HG03175 (cell line): ENCODE data around the gene CACNA1S.
A peak's percentile ranks its signal among the peaks of the same experiment; 100 is the strongest.

Experiments
- ATAC-seq: cut with Tn5 transposase; IDR thresholded peaks from one replicate; pipeline ENCODE4 v1.9.1; 2021; ENCODE audit warnings: mild to moderate bottlenecking, moderate library complexity; ENCODE audit not compliant: unreplicated experiment

The CACNA1S gene

DNA sequence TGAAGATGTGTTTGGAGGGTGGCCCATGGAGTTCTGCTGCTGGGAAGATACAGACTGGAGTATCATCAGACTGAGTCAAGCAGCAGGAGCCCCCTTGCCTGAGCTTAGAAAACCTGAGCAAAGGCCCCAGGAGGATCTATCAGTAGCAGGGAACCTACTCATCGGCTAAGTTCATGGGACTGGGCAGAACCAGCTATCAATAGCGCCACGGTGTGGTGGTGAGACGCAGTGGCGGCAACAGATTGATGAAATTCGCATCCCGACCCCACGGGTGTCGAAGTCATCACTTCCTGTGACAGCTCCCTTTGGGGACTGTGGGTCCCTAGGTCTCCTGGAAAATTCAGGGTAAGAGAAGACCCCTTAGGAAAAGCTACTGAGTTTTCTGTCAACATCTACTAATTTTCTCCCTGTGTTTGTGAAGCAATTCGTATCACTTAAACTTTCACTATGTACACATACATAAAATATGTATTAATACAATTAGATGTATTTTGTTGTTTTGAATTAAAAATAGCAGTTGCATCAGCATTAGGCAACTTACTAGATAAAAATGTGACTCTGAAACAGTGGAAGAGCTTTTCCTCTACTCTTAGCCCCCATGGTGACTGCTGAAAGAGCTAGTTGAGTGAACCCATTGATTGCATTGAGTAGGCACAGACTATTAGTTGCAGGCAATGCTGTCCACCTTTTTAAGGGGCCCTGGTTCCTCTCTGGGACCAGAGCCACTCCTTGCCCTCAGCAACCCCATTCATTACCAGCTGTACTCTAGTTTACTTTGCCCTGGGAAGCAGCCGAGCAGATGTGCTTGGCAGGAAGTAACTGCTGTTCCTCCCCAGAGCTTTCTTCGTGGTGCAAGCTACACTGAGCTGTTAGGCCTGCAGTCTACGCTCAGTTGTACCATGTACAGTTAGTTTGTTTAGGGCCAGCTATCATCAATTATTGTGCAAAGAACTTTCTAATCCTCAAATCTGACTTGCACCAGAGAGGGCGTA is 7.3 kb upstream of the CACNA1S start:
- no peak for ATAC-seq

DNA sequence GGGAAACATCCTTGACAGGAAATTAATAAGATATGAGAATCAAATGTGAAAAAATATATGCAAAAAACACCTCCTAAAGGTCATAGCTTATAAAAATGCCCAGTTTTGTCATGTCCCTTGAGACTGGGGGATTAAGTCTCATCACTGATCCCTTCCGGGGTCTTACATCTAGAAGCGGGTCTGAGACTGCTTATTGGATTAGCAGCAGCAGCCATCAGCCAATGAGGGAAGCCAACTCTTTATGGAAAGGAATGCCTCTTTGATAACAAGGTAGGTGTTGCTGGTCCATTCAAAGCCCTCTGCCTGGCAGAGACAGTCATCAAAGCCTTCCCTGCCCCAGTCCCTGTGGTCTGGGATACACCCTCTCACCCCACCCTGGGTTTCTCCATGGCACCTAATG is 3.9 kb upstream of the CACNA1S start:
- no peak for ATAC-seq

DNA sequence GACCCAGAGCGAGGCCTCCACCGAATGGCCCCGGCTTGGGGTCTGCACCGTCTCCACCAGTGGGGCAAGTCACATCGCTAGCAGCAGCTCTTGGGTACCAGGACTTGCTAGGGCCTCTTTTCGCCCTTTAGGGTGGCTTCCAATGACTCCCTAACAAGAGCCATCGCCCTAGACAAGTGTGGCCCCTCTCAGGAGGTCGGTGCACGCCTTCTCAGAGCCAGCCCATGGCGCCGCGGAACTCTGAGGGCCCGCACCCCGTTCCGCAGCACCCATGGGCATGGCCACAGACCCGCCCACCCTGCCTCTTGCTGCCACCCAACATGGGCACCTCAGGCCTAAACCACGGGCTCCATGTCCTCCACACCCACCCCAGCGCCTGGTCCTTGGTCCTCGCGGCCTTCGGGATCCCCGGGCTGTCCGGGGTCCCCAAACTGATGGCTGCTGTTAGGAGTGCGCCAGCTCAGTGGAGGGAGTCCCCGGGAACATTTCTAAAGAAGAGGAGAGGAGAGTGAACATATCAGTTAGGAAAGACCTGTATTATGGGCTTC is 3.2 kb upstream of the CACNA1S start:
- no peak for ATAC-seq

DNA sequence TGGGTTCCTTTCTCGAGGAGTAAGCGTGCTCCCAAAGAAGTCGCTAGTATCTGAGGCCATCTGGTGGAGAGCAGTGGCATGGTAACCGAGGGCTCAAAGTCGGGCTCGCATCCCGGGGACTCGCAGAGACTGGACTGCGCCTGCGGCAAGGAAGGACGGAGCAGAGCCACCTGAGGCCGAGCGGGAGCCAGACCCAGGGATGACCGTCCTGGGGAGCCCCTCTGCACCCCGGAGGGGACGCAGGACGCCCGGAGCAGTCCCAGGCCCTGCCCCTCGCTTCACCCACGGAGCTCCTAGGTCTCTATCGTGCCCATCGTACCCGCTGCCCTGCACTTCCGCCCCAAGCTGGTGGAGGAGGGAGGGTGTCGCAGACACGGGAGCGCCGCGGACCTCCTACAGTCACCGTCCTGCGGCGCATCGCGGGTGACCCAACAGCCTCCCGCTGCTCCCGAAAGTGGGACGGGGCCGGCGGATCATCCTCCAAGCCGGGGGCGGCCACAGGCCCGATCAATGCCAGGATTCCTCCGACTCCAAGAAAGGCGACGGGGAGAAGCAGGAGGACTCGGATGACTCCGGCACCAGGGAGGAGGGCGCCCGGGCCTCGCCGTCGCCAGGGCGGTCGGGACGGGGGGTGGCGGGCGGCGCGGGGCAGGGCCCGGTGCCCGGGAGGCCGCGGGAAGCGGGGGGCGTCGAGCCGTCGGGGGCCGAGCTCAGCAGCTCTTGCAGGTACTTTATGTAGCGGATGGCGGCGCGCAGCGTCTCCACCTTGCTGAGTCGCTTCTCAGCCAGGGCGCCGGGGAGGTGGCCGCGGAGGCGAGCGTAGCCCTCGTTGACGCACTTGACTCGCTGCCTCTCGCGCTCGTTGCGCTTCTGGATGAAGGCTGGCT is 2.3 kb upstream of the CACNA1S start:
- peak; percentile 88 for ATAC-seq

DNA sequence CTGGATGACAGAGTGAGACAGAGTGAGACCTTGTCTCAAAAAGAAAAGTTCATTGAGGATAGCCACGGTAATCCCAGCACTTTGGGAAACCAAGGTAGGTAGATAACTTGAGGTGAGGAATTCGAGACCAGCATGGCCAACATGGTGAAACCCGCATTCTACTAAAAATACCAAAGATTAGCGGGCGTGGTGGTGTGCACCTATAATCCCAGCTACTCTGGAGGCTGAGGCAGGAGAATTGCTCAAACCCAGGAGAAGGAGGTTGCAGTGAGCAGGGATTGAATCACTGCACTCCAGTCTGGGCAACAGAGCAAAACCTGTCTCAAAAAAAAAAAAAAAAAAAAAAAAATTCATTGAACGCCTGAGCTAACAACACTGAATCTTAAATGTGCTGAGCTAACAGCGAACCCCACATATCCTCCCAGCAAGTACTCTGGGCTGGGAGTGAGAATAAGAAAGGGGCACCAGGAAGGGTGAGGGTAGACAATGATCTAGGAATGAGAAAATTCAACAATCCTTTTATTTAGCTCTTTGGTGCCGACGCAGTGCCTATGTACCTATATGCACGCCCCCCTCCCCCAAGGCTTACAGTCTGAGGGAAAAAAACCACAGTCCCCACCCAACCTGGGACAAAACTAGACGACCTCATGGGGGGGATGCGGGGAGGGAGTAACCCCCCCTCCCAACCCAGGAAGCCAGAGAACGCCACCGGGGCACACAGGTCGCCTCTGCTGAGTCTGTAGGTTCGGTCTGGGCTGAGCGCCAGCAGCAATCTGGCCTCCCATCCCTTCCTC is 1.4 kb upstream of the CACNA1S start:
- no peak for ATAC-seq

DNA sequence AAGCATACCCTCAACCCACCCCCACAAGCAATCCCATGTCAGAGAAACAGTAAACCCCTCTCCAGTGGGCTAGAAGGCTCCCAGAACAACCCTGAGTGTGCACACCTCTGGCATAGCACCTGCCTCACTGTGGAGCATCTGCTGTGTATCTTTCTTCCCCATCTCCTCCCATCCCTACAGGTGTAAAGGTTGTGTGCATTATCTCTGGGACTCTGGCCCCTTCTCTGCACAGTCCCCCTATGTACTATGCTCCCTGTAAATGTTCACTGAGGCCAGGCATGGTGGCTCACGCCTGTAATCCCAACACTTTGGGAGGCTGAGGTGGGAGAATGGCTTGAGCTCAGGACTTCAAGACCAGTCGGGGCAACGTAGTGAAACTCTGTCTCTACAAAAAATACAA is 700 bp upstream of the CACNA1S start:
- ATAC-seq = no peak

DNA sequence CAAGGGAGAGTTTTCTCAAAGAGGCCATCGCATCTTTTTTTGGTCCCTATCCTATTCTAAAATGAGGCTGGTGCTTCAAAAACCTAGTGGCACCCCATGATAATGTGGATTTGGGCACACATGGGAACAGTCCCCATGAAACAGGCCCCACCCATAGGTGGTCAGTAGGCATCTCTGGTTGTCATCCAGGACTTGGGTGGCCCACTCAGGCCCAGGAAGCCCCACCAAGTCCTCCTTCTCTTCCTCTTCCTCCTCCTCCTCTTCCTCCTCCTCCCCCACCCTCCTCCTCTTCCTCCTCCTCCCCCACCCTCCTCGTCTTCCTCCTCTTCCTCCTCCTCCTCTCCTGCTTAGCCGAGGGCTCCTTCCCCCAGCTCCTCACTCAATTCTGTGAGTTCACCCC is 554 bp downstream of the CACNA1S start:
- ATAC-seq = no peak

DNA sequence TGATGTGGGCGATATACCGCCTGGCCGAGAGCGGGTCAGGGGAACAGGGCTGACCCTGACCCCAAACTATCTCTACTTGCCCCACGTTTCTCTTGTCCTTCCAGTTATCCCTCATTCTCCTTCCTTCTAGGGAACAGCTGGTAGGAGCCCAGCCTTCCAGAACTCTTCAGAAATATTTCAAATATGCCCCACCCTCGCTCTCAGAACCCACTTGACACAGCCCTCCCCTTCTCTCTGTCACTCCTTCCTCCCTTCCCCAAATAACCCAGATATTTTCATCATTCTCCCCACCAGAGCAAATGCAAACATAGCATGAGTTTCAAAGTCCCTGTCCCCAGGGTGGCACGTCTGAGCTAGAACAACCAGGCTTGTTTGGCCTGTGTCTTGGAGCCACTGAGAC is 1.1 kb downstream of the CACNA1S start:
- no peak for ATAC-seq

DNA sequence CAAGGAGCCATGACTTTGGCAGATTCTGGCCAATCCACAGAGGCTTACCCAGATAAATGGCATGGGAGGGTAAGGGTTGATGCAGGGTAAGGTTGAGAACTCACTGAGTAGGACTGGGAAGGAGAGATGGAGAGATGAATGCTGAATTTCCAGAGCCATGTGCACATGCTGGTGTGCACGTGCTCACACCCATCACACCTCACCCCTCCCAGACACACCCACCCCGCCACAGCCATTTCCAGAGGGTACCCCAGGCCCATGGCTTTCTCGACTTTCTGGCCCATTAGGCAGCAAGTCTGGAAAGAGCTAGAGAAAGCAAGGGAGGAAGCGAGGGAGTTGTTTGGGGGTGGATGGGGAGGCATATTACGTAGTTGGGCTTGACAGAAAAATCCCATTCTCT is 1.6 kb downstream of the CACNA1S start:
- ATAC-seq = no peak

DNA sequence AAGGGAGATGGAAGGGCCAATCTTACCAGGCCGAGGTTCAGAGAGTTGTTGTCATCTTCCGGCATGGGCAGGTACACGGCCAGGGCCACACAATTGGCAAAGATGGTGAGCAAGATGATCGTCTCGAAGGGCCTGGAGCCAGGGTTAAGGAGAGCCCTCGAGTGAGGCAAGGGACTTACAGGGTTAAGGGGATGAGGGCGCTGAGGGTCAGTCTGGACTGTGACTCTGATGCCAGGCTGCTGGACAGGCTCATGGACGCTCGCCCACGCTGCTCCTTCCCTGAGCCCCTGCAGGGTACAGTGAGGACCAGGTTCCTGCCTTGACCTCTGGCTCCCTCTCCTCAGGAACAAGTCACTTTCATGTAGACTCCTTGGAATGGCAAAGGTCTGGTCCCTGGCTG is 2.1 kb downstream of the CACNA1S start:
- no peak for ATAC-seq

DNA sequence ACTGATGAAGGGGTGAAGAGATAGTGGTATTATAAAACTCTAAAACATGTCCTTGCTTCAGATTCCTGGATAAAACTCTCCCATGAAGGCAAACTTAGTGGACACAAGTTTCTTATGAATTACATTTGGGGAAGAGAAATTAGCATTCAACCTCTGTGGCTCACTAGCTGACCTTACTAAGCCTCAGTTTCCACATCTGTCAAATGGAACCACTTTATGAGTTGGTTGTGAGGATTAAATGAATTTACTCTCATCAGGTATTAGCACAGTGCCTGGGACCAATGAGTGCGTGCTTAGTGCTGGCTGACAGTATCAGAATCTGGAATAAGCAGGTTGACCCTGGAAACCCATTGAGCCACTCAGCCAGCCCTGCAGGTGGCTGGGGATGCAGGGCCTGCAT is 2.6 kb downstream of the CACNA1S start:
- no peak for ATAC-seq

DNA sequence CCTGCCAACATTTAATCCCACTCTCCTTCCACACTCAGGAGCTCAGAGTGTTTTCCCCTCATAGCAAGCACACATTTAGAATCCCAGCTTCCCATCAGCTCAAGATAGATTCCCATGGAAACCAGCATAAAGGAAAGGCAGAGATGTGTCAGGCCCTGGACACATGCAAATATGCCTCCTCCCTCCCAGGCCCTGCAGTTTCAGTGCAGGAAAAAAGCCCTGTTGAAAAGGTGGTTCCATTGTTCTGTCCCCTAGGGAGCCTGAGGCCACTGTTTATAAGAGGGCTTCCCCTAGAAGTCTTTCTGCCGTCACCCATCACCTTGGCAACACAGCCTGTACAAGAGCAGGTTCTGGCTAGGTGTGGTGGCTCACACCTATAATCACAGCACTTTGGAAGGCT is 3.6 kb downstream of the CACNA1S start:
- ATAC-seq = no peak

DNA sequence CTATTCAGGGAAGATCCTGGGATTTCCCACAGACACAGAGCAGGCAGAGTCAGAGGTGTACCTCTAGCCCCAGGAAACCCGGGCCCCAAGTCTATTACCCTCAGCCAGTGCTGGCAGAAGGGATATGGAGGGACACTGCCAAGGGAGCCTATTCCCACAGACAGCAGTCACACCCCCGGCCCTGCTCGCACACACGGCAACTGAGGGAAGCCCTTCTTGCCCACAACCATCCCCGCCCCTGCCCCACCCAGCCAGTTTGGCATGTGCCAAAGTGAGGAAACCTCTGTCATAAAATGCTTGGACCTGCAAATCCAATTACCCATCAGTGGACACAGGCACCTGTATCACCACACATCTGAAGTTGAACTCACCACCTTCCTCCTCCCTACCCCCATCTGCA is 6.5 kb downstream of the CACNA1S start:
- no peak for ATAC-seq

DNA sequence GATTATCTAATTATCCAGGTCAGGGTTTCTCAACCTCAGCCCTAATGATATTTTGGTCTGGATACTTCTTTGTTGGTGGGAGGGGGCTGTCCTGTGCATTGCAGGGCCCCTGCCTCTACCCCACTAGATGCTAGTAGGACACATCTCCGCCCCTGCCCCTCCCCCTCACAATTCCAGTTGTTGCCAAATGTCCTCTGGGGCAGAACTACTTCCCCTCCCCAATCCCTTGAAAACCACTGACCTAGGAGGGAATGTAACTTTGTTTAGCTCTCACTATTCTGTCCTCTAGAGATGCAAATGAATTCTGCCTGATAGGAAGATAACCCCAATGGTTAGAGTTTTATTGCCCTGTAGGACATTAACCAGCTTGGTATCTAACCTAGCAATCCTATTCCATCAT is 8.1 kb downstream of the CACNA1S start:
- ATAC-seq = no peak

DNA sequence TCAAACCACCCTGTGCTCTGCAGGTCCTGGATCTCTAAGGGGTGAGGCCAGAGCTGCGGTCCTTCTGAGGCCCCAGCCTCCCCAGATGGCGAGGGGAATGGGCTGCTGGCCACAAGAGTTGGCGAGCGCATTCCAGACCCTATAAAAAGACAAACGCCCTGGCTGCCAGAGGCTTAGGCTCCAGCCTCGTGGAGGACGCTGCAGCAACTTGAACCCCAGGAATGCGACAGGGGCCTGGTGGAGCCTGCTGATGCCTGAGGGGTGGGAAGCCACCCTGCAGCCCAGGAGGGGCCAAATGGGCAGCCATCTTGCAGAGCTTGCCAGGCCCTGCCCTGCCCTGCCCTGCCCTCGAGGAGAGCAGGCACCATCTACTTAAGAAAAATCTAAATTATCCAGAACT is 8.6 kb downstream of the CACNA1S start:
- ATAC-seq = no peak

DNA sequence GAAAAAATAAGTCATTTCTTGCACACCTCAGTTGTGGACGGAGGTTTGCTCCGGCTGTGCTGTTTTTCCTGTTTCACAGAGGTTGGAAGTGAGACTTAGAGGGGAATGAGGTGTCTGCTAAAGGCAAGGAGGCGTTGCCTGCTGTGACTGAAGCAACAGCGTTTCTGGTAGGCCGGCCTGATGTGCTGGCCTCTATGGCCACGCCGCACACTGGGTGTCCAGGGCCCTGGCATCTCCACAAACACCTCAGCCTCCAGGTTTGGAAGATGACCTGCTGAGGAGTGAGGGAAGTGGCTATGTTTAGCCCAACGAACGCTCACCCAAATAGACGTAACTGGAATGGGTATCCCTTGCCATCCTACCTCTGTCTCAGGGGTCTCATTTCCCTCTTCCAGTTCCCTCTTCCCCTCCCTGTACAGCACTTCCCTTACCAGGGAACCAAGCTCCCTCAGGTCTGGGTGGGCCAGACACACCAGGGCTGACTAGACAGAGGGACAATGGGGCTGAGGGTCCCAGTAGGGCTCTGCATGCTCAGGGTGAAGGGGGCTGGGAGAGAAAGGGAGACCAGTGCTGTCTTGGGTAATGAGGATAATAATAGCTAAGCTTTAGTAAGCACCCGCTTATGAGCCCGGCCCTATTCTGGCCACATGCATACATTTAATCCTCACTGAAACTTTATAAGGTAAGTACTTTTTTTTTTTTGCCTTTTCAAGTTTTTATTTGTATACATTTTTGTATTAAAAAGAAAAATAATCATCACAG is 11.9 kb downstream of the CACNA1S start:
- ATAC-seq = no peak

DNA sequence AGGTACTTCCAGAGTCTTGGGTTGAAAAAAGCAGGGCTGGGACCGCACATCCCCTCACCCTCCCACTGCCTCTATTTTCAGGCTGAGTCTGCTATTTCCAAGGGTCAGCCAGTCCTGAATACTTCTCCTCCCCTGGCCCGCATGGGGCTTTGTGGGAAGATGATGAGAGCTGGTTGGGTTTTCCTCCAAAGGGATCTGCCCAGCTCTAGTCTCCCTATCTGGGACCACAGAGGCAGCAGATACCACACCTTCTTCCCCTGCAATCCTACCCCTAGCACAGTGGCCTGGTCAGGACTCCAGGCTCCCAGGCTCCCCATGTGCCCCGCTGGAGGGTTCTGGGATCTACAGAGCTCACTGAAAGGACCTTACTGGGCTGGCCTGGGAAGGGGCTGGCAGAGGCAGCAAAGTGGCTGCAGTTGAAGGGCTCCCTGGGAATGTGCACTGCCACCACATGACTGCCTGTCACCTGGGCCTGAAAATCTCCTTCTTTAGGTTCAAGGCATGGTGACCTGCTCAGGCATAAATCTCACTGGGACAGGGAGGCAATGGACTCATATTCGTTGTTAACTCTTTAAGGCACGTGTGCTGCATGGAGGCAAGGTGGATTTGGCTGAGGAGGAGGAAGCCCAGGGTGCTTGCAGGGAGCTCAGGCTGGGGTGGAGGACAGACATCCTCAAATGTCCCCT is 13.1 kb downstream of the CACNA1S start:
- ATAC-seq = no peak

DNA sequence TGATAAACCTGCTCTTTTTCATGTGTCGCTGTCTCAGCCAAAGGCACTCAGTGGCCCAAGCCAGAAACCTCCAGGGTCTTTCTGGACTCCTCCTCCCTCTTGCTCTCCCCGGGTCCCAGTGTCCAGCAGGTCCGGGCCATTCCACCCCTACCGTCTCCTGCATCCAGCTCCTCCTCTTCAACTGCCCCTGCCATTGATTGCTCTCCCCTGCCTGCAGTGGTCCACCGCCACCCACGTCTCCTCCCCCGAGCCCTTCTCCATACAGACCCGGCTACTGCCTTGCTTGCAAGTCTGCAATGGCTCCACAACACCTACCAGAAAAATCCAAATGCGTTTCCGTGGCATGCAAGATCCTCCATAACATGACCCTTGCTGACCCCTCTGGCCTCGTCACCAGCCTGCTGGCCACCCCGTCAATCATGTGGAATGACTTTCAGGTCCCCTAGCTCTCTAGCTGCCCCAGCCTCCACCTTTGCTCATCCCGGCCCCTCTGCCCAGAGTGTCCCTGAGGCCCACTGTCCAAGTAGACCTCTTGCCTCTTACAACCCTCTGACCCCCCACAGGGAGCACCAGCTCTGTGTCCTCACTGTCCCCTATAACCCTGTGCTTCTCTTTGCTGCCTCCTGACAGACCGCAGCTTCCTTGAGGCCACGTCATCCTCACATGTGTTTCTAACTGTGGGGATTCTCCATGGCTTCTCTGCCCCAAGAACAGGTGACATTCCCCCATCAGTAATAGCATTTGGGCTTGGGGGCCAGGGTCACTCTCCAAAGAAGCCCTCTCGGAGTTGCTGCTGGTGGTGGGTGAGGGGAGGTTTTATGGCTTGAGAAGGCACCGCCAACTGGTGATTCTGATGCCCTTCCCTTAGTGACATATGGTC is 15.0 kb downstream of the CACNA1S start:
- no peak for ATAC-seq
